CD14-positive monocyte (primary cell): Measurements from ENCODE around the gene LIPA. TPM values are rescaled to one million over a fixed set of nuclear protein-coding genes. Genes with fewer than 3 reads are reported as not detected.
A peak's percentile ranks its signal among the peaks of the same experiment; 100 is the strongest.

Experiments used
- DNase-seq, 3 donors: peaks; one replicate each; pipeline ENCODE4 v3.0.0-alpha.2; 2011 to 2022
- H2AFZ ChIP-seq: 2 replicates; pipeline ENCODE4 v1.6.0; 2012; ENCODE audit warnings: mild to moderate bottlenecking, low read depth, low read length, inconsistent platforms; ENCODE audit not compliant: insufficient read depth, poor library complexity, severe bottlenecking
- H3K27ac ChIP-seq, 2 donors: 1 replicate in 1 of 2; 2 replicates in 1 of 2; pipeline ENCODE4 v1.5.1; 2012 to 2013; ENCODE audit warnings: low read length in 2 of 2, control low read depth in 1 of 2, inconsistent platforms in 1 of 2, low read depth in 1 of 2, mild to moderate bottlenecking in 1 of 2
- H3K27me3 ChIP-seq, 2 donors: one replicate each; pipeline versions ENCODE4 v1.6.0 to v1.6.1; 2011 to 2013; ENCODE audit warnings: low read length in 2 of 2; ENCODE audit not compliant: control insufficient read depth in 2 of 2, insufficient read depth in 2 of 2
- H3K36me3 ChIP-seq, 2 donors: replicated peaks in 1 of 2; 1 replicate in 1 of 2; 2 replicates in 1 of 2; pipeline versions ENCODE4 v1.5.1 to v1.6.1; 2012 to 2013; ENCODE audit warnings: low read length in 2 of 2, control low read depth in 1 of 2, inconsistent platforms in 1 of 2, mild to moderate bottlenecking in 1 of 2; ENCODE audit not compliant: insufficient read depth in 2 of 2, control insufficient read depth in 1 of 2
- H3K4me1 ChIP-seq, 2 donors: 1 replicate in 1 of 2; 2 replicates in 1 of 2; pipeline versions ENCODE4 v1.5.1 to v1.6.1; 2012 to 2013; ENCODE audit warnings: low read length in 2 of 2, control low read depth in 1 of 2, inconsistent platforms in 1 of 2, mild to moderate bottlenecking in 1 of 2, moderate library complexity in 1 of 2; ENCODE audit not compliant: insufficient read depth in 2 of 2, control insufficient read depth in 1 of 2
- H3K4me2 ChIP-seq: replicated peaks from 2 replicates; pipeline ENCODE3; 2012; ENCODE audit warnings: low read length, moderate library complexity, mild to moderate bottlenecking; ENCODE audit not compliant: poor library complexity, severe bottlenecking; ENCODE audit errors: extremely low read depth
- H3K4me3 ChIP-seq, 3 experiments: fragments of 200-600 bp in 1 of 3; sonication (generic) in 1 of 3; replicated peaks in 1 of 3; 1 replicate in 2 of 3; 2 replicates in 1 of 3; pipeline ENCODE4 v1.5.1; 2011 to 2013; ENCODE audit warnings: low read length in 3 of 3, mild to moderate bottlenecking in 3 of 3, control low read depth in 2 of 3, low read depth in 2 of 3, inconsistent platforms in 1 of 3, moderate library complexity in 1 of 3
- H3K79me2 ChIP-seq: 2 replicates; pipeline ENCODE4 v1.6.0; 2012; ENCODE audit warnings: mild to moderate bottlenecking, control low read depth, inconsistent platforms, low read length, moderate library complexity; ENCODE audit not compliant: insufficient read depth
- H3K9ac ChIP-seq: 2 replicates; pipeline ENCODE4 v1.6.0; 2017; ENCODE audit warnings: low read length, mild to moderate bottlenecking; ENCODE audit not compliant: insufficient read depth, poor library complexity, severe bottlenecking
- H3K9me3 ChIP-seq, 2 donors: replicated peaks in 1 of 2; 1 replicate in 1 of 2; 2 replicates in 1 of 2; pipeline versions ENCODE4 v1.5.1 to v1.6.1; 2012 to 2013; ENCODE audit warnings: low read length in 2 of 2, control low read depth in 1 of 2; ENCODE audit not compliant: control insufficient read depth in 1 of 2, insufficient read depth in 1 of 2
- H4K20me1 ChIP-seq: 2 replicates; pipeline ENCODE4 v1.6.0; 2012; ENCODE audit warnings: mild to moderate bottlenecking, low read length, control low read depth, moderate library complexity; ENCODE audit not compliant: insufficient read depth
- H3K27ac Mint-ChIP-seq, 7 donors: one replicate each; pipeline ENCODE4 v1.8.0; 2020; ENCODE audit warnings: mild to moderate bottlenecking in 7 of 7, mixed read lengths in 7 of 7, moderate library complexity in 6 of 7, inconsistent platforms in 2 of 7
- H3K27me3 Mint-ChIP-seq, 3 donors: one replicate each; pipeline ENCODE4 v1.8.0; 2021 to 2022; ENCODE audit warnings: low read depth in 3 of 3, mild to moderate bottlenecking in 3 of 3, mixed read lengths in 3 of 3, moderate library complexity in 3 of 3, inconsistent platforms in 1 of 3
- H3K36me3 Mint-ChIP-seq, 2 donors: one replicate each; pipeline ENCODE4 v1.8.0; 2020; ENCODE audit warnings: mixed read lengths in 2 of 2, inconsistent platforms in 1 of 2, mild to moderate bottlenecking in 1 of 2
- H3K4me1 Mint-ChIP-seq: one replicate; pipeline ENCODE4 v1.8.0; 2020; ENCODE audit warnings: mild to moderate bottlenecking, mixed read lengths
- H3K4me3 Mint-ChIP-seq, 2 donors: one replicate each; pipeline ENCODE4 v1.8.0; 2020; ENCODE audit warnings: mild to moderate bottlenecking in 2 of 2, mixed read lengths in 2 of 2, moderate library complexity in 1 of 2
- H3K9me3 Mint-ChIP-seq, 7 donors: one replicate each; pipeline ENCODE4 v1.8.0; 2020 to 2022; ENCODE audit warnings: mixed read lengths in 7 of 7, mild to moderate bottlenecking in 6 of 7, moderate library complexity in 6 of 7, inconsistent platforms in 2 of 7
- WGBS: methylation state at CpG from one replicate; pipeline ENCODE4 v1.1.5; 2013; ENCODE audit warnings: missing lambda C conversion rate; ENCODE audit not compliant: insufficient coverage; 5-methylcytosine and 5-hydroxymethylcytosine counted together
- intact Hi-C, 2 donors: fragments of 100-400 bp; cut with micrococcal nuclease; formaldehyde crosslinking; loops; one replicate each; pipeline versions ENCODE4 v1.15.0 to v1.15.1; 2023
- polyA plus RNA-seq, 3 donors: library from polyadenylated mRNA; depleted of rRNA in 1 of 3; unstranded in 2 of 3; stranded (reverse) in 1 of 3; fragments of 300-500 nt in 2 of 3; fragments of >200 nt in 1 of 3; fragmentation: Illumina TruSeq in 2 of 3; gene quantifications; 1 replicate in 2 of 3; 2 replicates in 1 of 3; pipeline ENCODE4 v1.2.3, GENCODE V29; 2012 to 2021
- TF ChIP-seq, protein P1 (sequence below): fragments of 200-600 bp; IDR thresholded peaks from one replicate; pipeline ENCODE4 v1.8.0; 2022; ENCODE audit warnings: antibody characterized with exemption, mild to moderate bottlenecking

LIPA gene
- polyA plus RNA-seq, 3 donors: 37.4 to 353 (median 289) TPM

DNA sequence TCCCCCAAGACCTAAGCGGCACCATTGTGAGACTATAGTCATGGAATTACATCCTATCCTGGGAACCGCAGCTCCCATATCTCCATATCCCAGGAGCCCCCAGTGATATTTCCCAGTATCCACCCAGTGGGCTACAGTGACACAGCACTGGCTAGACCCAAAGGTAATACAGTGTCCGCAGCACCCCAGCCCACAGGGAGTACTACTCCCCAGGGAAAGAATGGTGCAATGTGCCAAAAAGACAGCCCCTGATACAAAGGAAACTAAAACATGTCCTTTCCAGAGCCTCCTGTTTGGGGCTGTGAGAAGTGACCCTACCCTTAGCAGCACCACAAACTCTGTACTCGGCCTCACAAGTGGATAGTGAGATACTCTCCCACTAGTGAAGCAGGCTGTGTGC is 45.8 kb upstream of the LIPA start:
- Mint-ChIP-seq H3K9me3 (peaks cover 0 to 3% (median 1%) of the 10 kb centered on the region in 7 donors), H3K4me3 (peak overlapping the region in 1 of 2 donors; percentile 6), H3K27me3 (peaks cover 0 to 3% (median 0%) of the 10 kb centered on the region in 3 donors), H3K36me3 (no peaks in the 10 kb centered on the region), H3K27ac (peak overlapping the region in 6 of 7 donors; percentile 79 to 97 (median 94)), H3K4me1 (peaks cover 53% of the 10 kb centered on the region)
- no peaks in the 10 kb centered on the region for H3K79me2 ChIP-seq
- H3K4me2 ChIP-seq: no peak overlapping the region
- peak overlapping the region; percentile 43 to 90 for H3K27ac ChIP-seq
- H3K36me3 ChIP-seq: no peaks in the 10 kb centered on the region
- intact Hi-C loops: no loop called here
- H2AFZ ChIP-seq: no peak overlapping the region
- no peak overlapping the region for H3K9ac ChIP-seq
- 93% methylated on average over 2 of the region's 4 CpGs for WGBS
- DNase-seq: no peak
- H3K9me3 ChIP-seq: no peaks in the 10 kb centered on the region
- no peaks in the 10 kb centered on the region for H3K27me3 ChIP-seq
- no peaks in the 10 kb centered on the region for H4K20me1 ChIP-seq
- H3K4me3 ChIP-seq: peak overlapping the region in 1 of 3 experiments; percentile 56
- peaks cover 58 to 64% of the 10 kb centered on the region in 2 donors for H3K4me1 ChIP-seq
- TF ChIP-seq, protein P1, sequence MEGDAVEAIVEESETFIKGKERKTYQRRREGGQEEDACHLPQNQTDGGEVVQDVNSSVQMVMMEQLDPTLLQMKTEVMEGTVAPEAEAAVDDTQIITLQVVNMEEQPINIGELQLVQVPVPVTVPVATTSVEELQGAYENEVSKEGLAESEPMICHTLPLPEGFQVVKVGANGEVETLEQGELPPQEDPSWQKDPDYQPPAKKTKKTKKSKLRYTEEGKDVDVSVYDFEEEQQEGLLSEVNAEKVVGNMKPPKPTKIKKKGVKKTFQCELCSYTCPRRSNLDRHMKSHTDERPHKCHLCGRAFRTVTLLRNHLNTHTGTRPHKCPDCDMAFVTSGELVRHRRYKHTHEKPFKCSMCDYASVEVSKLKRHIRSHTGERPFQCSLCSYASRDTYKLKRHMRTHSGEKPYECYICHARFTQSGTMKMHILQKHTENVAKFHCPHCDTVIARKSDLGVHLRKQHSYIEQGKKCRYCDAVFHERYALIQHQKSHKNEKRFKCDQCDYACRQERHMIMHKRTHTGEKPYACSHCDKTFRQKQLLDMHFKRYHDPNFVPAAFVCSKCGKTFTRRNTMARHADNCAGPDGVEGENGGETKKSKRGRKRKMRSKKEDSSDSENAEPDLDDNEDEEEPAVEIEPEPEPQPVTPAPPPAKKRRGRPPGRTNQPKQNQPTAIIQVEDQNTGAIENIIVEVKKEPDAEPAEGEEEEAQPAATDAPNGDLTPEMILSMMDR: no peak

DNA sequence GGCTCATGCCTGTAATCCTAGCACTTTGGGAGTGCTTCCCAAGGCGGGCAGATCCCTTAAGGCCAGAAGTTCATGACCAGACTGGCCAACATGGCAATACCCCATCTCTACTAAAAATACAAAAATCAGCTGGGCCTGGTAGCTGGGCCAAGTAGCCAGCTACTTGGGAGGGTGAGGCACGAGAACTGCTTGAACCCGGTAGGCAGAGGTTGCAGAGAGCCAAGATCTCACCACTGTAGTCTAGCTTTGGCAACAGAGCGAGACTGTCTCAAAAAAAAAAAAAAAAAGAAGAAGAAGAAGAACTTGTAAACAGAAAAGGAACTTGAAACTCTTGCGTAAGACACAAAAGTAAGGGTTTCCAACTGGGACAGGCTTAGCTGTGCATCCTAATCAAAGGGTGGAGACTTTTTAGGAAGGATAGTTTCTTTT is 44.7 kb upstream of the LIPA start:
- Histone ChIP-seq H3K4me3 (peak overlapping the region in 1 of 3 experiments; percentile 56), H2AFZ (no peak overlapping the region), H3K27me3 (no peaks in the 10 kb centered on the region), H4K20me1 (no peaks in the 10 kb centered on the region), H3K79me2 (no peaks in the 10 kb centered on the region), H3K9ac (peak overlapping the region; percentile 48), H3K36me3 (no peaks in the 10 kb centered on the region), H3K4me2 (peak overlapping the region; percentile 59), H3K27ac (peak overlapping the region; percentile 89 to 90), H3K9me3 (no peaks in the 10 kb centered on the region), H3K4me1 (peaks cover 52 to 55% of the 10 kb centered on the region in 2 donors)
- H3K4me3 Mint-ChIP-seq: peak overlapping the region; percentile 51 to 69
- peak overlapping the region; percentile 86 to 97 (median 95) for H3K27ac Mint-ChIP-seq
- WGBS: 0% methylated on average over 2 of the region's 5 CpGs
- H3K27me3 Mint-ChIP-seq: peaks cover 0 to 3% (median 0%) of the 10 kb centered on the region in 3 donors
- TF ChIP-seq, protein P1: no peak
- H3K4me1 Mint-ChIP-seq: peaks cover 47% of the 10 kb centered on the region
- intact Hi-C loops: no loop called here
- no peaks in the 10 kb centered on the region for H3K36me3 Mint-ChIP-seq
- H3K9me3 Mint-ChIP-seq: peaks cover 0 to 3% (median 1%) of the 10 kb centered on the region in 7 donors
- DNase-seq: peak; percentile 73 to 94 (median 89)
